Astrocyte (in vitro differentiated cells and primary cell): ENCODE data around the gene ELFN2.

ENCODE experiments used
- CTCF ChIP-seq: IDR thresholded peaks from 2 replicates; pipeline ENCODE4 v1.5.1; 2011; ENCODE audit warnings: low read depth, mild to moderate bottlenecking, inconsistent platforms, low read length, moderate library complexity; ENCODE audit not compliant: insufficient read depth
- EZH2 ChIP-seq: IDR thresholded peaks from 2 replicates; pipeline ENCODE4 v1.6.1; 2012; ENCODE audit warnings: mild to moderate bottlenecking, low read length, inconsistent platforms; ENCODE audit not compliant: insufficient read depth

DNA sequence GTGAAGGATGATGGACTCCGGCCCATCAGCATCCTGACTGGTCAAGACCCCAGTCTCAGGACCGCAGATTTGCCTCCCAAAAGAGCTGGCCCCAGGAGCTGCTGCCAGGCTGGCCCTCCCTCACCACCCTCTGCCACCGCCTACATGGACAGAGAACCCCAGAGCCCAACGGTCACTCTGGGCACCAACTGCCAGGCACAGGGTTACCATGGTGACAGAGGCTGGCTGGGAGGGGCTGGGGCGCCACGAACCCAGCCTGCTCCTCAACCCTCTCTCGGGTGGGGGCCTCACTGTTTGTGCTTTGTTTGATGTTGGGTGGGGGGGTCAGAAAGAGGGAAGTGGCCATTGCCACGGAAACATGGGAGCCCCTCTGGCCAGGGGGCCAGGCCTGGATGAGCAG lies 55.8 kb downstream of the ELFN2 start:
- TF ChIP-seq CTCF (no peak), EZH2 (no peak)
